ENCODE results near the gene ARL6IP1.

ARL6IP1 gene

GRCh38 chr16:18805257-18805773 lies 4.0 kb upstream of the ARL6IP1 start:
- H3K4me1 Mint-ChIP-seq: peaks cover 19% of the 10 kb centered on the region
- H3K4me3 Mint-ChIP-seq: no peak overlapping the region
- no peaks in the 10 kb centered on the region for H3K9me3 Mint-ChIP-seq
- H3K27ac Mint-ChIP-seq: peak overlapping the region; percentile 2
- H3K36me3 Mint-ChIP-seq: peaks cover 30% of the 10 kb centered on the region
- ATAC-seq: no peak
- no peaks in the 10 kb centered on the region for H3K27me3 Mint-ChIP-seq

DNA sequence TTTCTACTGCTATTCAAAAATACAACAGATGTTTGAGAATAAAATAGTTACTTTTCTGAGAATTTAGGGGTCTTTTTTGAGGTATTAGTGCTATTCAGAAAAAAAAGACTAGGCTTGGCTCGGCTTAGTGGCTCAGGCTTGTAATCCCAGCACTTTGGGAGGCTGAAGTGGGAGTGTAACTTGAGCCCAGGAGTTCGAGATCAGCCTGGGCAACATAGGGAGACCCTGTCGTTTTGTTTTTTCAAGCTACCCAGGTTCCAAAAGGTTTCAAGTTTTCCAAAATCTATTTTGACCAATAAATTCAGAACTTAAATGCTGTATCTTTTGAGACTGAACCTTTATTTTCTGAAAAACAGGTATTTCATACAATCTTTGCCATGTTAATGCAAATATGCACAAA lies 3.2 kb upstream of the ARL6IP1 start:
- Mint-ChIP-seq H3K27ac (peak overlapping the region; percentile 2), H3K4me3 (no peak overlapping the region), H3K4me1 (peaks cover 27% of the 10 kb centered on the region), H3K9me3 (no peaks in the 10 kb centered on the region), H3K36me3 (peaks cover 23% of the 10 kb centered on the region), H3K27me3 (no peaks in the 10 kb centered on the region)
- ATAC-seq: no peak

DNA sequence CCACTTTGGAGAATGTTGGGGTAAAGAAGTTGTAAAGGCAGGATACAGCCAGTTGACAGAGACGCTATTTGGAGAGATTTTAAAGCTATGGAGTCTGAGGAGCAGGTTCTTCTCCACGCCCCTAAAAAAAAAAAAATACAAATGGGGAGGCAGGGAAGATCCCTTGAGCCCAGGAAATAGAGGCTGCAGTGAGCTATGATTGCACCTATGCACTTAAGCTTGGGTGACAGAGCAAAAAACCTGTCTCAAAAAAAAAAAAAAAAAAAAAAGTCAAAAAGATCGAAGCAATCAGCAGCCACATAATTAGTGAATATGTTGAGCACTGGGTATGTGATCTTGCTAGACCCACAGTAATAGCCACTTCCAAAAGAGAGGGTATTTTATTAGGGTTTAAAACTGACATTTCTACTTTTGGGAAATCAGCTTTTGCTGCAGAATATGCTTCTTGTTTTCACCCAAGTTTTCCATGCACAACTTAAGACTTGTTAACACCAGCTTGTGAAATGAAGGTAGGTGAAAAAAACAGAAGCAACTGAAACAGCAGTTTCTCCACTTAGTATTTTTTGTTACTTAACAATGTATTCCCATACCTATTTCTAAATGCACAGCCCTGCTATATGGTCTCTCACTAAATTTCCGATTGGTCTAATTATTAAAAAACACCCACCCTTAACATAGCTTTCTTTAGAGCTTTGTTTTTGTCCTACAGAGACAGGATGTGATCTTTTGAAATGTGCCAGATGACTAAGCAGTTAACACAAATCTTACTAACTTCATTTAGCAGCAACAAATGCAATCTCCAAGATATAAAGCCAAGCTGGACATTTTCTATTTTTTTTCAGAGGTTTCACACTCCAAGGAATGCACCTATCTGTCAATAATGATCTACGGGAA lies 2.5 kb upstream of the ARL6IP1 start:
- H3K27me3 Mint-ChIP-seq: no peaks in the 10 kb centered on the region
- no peak for ATAC-seq
- H3K4me1 Mint-ChIP-seq: peaks cover 31% of the 10 kb centered on the region
- peaks cover 16% of the 10 kb centered on the region for H3K36me3 Mint-ChIP-seq
- H3K9me3 Mint-ChIP-seq: no peaks in the 10 kb centered on the region
- H3K27ac Mint-ChIP-seq: peak overlapping the region; percentile 2
- H3K4me3 Mint-ChIP-seq: no peak overlapping the region

DNA sequence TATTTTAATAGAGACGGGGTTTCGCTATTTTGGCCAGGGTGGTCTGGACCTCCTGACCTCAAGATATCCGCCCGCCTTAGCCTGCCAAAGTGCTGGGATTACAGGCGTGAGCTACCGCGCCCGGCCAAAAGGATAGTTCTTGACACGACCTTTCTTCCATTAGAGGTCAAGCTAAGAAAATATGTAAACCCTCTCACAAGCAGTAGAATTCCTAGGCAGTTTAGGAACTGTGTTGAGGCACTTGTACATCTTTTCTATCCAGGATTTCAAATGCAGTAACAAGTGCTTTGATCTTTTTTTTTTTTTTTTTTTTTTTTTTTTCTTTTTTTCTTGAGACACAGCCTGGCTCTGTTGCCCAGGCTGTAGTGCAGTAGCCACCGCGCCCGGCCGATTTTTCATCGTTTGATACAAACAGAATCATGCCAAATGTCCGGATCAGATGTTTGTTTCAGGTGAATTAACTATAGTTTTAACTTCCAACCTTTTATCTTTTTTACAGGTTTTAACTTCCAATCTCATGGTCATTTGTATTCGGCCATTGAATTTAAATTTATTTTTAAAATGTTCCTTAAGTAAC lies 1.5 kb upstream of the ARL6IP1 start:
- ATAC-seq: no peak
- peak overlapping the region; percentile 83 for H3K4me3 Mint-ChIP-seq
- H3K4me1 Mint-ChIP-seq: peaks cover 37% of the 10 kb centered on the region
- H3K27me3 Mint-ChIP-seq: no peaks in the 10 kb centered on the region
- H3K9me3 Mint-ChIP-seq: no peaks in the 10 kb centered on the region
- H3K36me3 Mint-ChIP-seq: peaks cover 11% of the 10 kb centered on the region
- H3K27ac Mint-ChIP-seq: peak overlapping the region; percentile 2

GRCh38 chr16:18800775-18801144 lies 589 bp downstream of the ARL6IP1 start:
- Mint-ChIP-seq H3K27me3 (no peaks in the 10 kb centered on the region), H3K4me1 (peaks cover 35% of the 10 kb centered on the region), H3K9me3 (no peaks in the 10 kb centered on the region), H3K36me3 (peaks cover under 1% of the 10 kb centered on the region), H3K27ac (peak overlapping the region; percentile 93), H3K4me3 (peak overlapping the region; percentile 83)
- no peak for ATAC-seq

- H3K36me3 Mint-ChIP-seq: no peaks in the 10 kb centered on the region
Measured at GRCh38 chr16:18800293-18800692, 1.1 kb downstream of the ARL6IP1 start.

GRCh38 chr16:18799500-18799899 lies 1.8 kb downstream of the ARL6IP1 start:
- H3K36me3 Mint-ChIP-seq: no peaks in the 10 kb centered on the region
- H3K27ac Mint-ChIP-seq: peak overlapping the region; percentile 93
- peaks cover 35% of the 10 kb centered on the region for H3K4me1 Mint-ChIP-seq
- H3K27me3 Mint-ChIP-seq: no peaks in the 10 kb centered on the region
- no peak for ATAC-seq
- H3K9me3 Mint-ChIP-seq: no peaks in the 10 kb centered on the region
- peak overlapping the region; percentile 83 for H3K4me3 Mint-ChIP-seq

More at GRCh38 chr16:18800293-18800692, 1.1 kb downstream of the ARL6IP1 start:
- H3K4me1 Mint-ChIP-seq: peaks cover 35% of the 10 kb centered on the region
- H3K4me3 Mint-ChIP-seq: peak overlapping the region; percentile 83
- no peak for ATAC-seq
- H3K27me3 Mint-ChIP-seq: no peaks in the 10 kb centered on the region
- H3K9me3 Mint-ChIP-seq: no peaks in the 10 kb centered on the region
- peak overlapping the region; percentile 93 for H3K27ac Mint-ChIP-seq

DNA sequence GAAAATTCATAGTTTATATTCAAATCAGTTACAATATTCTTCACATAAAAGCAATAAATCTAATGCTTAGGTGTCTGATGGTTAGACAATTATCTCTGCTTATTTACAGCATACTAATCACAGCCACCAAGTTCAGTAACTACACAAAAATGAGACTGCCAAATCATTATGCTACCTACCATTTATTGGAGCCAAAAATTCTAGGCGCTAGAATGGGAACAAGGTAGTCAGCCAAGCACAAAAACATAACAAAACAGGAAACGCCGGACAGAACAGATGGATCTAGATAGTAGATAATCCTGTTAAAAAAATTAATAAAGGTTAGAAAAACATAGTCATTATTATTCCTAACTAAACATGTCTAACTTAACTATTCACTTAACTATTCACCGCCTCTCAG lies 3.6 kb downstream of the ARL6IP1 start:
- Mint-ChIP-seq H3K9me3 (no peaks in the 10 kb centered on the region), H3K27ac (no peak overlapping the region), H3K27me3 (no peaks in the 10 kb centered on the region), H3K36me3 (peaks cover 6% of the 10 kb centered on the region), H3K4me1 (peaks cover 33% of the 10 kb centered on the region), H3K4me3 (no peak overlapping the region)
- ATAC-seq: no peak

DNA sequence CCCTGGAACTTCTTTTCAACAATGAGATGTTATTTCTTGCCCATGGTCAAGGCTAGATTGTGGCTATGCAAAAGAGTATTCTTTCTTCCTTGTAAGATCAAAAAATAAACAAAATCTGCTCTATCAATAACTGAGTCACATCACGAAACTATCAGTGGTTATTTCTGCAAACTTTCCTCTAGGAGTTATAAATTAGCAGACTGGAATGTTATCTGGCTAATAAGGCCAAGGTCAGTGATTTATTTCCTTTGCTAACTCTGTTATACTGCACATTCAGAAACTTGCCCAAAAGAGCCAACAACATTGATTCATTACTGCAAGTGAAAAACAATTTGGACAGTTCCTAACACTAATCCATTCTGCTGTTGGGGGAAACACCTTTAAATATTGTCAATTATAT lies 5.0 kb downstream of the ARL6IP1 start:
- Mint-ChIP-seq H3K27ac (no peak overlapping the region), H3K4me3 (no peak overlapping the region)

GRCh38 chr16:18792836-18793433 lies 8.4 kb downstream of the ARL6IP1 start:
- H3K36me3 Mint-ChIP-seq: peaks cover 40% of the 10 kb centered on the region
- H3K27ac Mint-ChIP-seq: no peak overlapping the region
- no peak for ATAC-seq
- no peaks in the 10 kb centered on the region for H3K27me3 Mint-ChIP-seq
- peaks cover 28% of the 10 kb centered on the region for H3K4me1 Mint-ChIP-seq
- no peaks in the 10 kb centered on the region for H3K9me3 Mint-ChIP-seq
- no peak overlapping the region for H3K4me3 Mint-ChIP-seq

More for the DNA sequence above, 5.0 kb downstream of the ARL6IP1 start:
- no peak for ATAC-seq
- no peaks in the 10 kb centered on the region for H3K27me3 Mint-ChIP-seq
- no peaks in the 10 kb centered on the region for H3K9me3 Mint-ChIP-seq
- H3K4me1 Mint-ChIP-seq: peaks cover 35% of the 10 kb centered on the region
- peaks cover 10% of the 10 kb centered on the region for H3K36me3 Mint-ChIP-seq

- ATAC-seq: peak; percentile 98
- H3K36me3 Mint-ChIP-seq: peaks cover 66% of the 10 kb centered on the region
- H3K4me1 Mint-ChIP-seq: peaks cover 49% of the 10 kb centered on the region
- no peaks in the 10 kb centered on the region for H3K27me3 Mint-ChIP-seq
- H3K9me3 Mint-ChIP-seq: no peaks in the 10 kb centered on the region
- H3K27ac Mint-ChIP-seq: peak within 1 kb of the TSS; percentile 97
- H3K4me3 Mint-ChIP-seq: peak within 1 kb of the TSS; percentile 99
Measured at GRCh38 chr16:18789850-18790706, 11.3 kb downstream of the ARL6IP1 start, which contains the start of gene RPS15A. RPS15A (minus strand) TSS chr16:18790334; CDS start chr16:18789113, 1,221 bp downstream.

DNA sequence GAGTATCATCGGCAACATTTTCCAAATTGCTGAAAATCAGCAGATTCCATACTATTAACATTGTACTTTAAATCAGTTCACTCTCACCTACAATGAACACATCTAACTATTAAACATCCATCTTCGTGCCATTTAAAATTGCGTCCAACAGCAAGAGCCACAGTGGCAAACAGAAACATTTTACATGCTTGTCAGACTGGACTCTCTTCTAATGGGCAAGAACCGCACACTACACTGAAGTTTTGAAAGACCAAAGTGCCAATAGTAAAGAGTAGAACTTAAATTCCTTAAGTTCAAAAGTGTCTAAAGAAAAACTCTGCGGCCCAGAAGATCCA lies 11.9 kb downstream of the ARL6IP1 start:
- H3K36me3 Mint-ChIP-seq: peaks cover 72% of the 10 kb centered on the region
- peaks cover 55% of the 10 kb centered on the region for H3K4me1 Mint-ChIP-seq
- ATAC-seq: no peak
- no peaks in the 10 kb centered on the region for H3K9me3 Mint-ChIP-seq
- peak overlapping the region; percentile 99 for H3K4me3 Mint-ChIP-seq
- H3K27me3 Mint-ChIP-seq: no peaks in the 10 kb centered on the region
- H3K27ac Mint-ChIP-seq: peak overlapping the region; percentile 97

- peak overlapping the region; percentile 97 for H3K27ac Mint-ChIP-seq
- H3K4me3 Mint-ChIP-seq: peak overlapping the region; percentile 99
- no peaks in the 10 kb centered on the region for H3K27me3 Mint-ChIP-seq
- no peak for ATAC-seq
- H3K36me3 Mint-ChIP-seq: peaks cover 77% of the 10 kb centered on the region
- H3K4me1 Mint-ChIP-seq: peaks cover 59% of the 10 kb centered on the region
- no peaks in the 10 kb centered on the region for H3K9me3 Mint-ChIP-seq
Measured at GRCh38 chr16:18788828-18789514, 12.4 kb downstream of the ARL6IP1 start.

GRCh38 chr16:18784917-18785623 lies 16.3 kb downstream of the ARL6IP1 start:
- peak overlapping the region; percentile 51 for H3K27ac Mint-ChIP-seq
- no peak for ATAC-seq
- no peaks in the 10 kb centered on the region for H3K27me3 Mint-ChIP-seq
- peaks cover 70% of the 10 kb centered on the region for H3K36me3 Mint-ChIP-seq
- H3K9me3 Mint-ChIP-seq: no peaks in the 10 kb centered on the region
- no peak overlapping the region for H3K4me3 Mint-ChIP-seq
- H3K4me1 Mint-ChIP-seq: peaks cover 53% of the 10 kb centered on the region
